Osteocyte (in vitro differentiated cells): ENCODE results near the gene MLLT3. TPM values are rescaled to one million over a fixed set of nuclear protein-coding genes. Genes with fewer than 3 reads are reported as not detected.
"Not testable (repeated sequence)": the region's sequence is repeated elsewhere in the genome, so short reads cannot be mapped to it uniquely, and the experiment has no call there.

Source experiments
- DNase-seq: peaks from one replicate; pipeline ENCODE4 v3.0.0; 2021; ENCODE audit warnings: mixed read lengths; ENCODE audit not compliant: unreplicated experiment; ENCODE audit errors: extremely low spot score
- H3K27ac Mint-ChIP-seq: one replicate; pipeline ENCODE4 v1.8.0; 2021; ENCODE audit warnings: mild to moderate bottlenecking, mixed read lengths; ENCODE audit not compliant: unreplicated experiment
- H3K27me3 Mint-ChIP-seq: one replicate; pipeline ENCODE4 v1.8.0; 2021; ENCODE audit warnings: mixed read lengths; ENCODE audit not compliant: unreplicated experiment
- H3K36me3 Mint-ChIP-seq: one replicate; pipeline ENCODE4 v1.8.0; 2021; ENCODE audit warnings: mixed read lengths; ENCODE audit not compliant: unreplicated experiment
- H3K4me1 Mint-ChIP-seq: one replicate; pipeline ENCODE4 v1.8.0; 2021; ENCODE audit warnings: mixed read lengths; ENCODE audit not compliant: unreplicated experiment
- H3K4me3 Mint-ChIP-seq: one replicate; pipeline ENCODE4 v1.8.0; 2021; ENCODE audit warnings: mild to moderate bottlenecking, moderate library complexity, mixed read lengths; ENCODE audit not compliant: unreplicated experiment
- H3K9me3 Mint-ChIP-seq: one replicate; pipeline ENCODE4 v1.8.0; 2021; ENCODE audit warnings: mixed read lengths; ENCODE audit not compliant: unreplicated experiment
- total RNA-seq: library from RNA; stranded (reverse); gene quantifications from 2 replicates; pipeline ENCODE4 v1.2.1, GENCODE V29; 2021
- TF ChIP-seq, protein P1 (sequence below): fragments of 200-600 bp; sonication (generic); IDR thresholded peaks from 2 replicates; pipeline ENCODE4 v1.5.0; 2021; ENCODE audit warnings: antibody characterized with exemption, mild to moderate bottlenecking, moderate library complexity

The MLLT3 gene
- total RNA-seq, 1 donor from 2014 or later: 19.5 TPM

GRCh38 chr9:20662156-20662555, 39.9 kb upstream of the MLLT3 start:
- Mint-ChIP-seq H3K4me3 (no peak overlapping the region), H3K36me3 (no peaks in the 10 kb centered on the region), H3K27ac (no peak overlapping the region), H3K4me1 (peaks cover 1% of the 10 kb centered on the region), H3K27me3 (no peaks in the 10 kb centered on the region), H3K9me3 (no peaks in the 10 kb centered on the region)
- DNase-seq: no peak
- TF ChIP-seq, protein P1, sequence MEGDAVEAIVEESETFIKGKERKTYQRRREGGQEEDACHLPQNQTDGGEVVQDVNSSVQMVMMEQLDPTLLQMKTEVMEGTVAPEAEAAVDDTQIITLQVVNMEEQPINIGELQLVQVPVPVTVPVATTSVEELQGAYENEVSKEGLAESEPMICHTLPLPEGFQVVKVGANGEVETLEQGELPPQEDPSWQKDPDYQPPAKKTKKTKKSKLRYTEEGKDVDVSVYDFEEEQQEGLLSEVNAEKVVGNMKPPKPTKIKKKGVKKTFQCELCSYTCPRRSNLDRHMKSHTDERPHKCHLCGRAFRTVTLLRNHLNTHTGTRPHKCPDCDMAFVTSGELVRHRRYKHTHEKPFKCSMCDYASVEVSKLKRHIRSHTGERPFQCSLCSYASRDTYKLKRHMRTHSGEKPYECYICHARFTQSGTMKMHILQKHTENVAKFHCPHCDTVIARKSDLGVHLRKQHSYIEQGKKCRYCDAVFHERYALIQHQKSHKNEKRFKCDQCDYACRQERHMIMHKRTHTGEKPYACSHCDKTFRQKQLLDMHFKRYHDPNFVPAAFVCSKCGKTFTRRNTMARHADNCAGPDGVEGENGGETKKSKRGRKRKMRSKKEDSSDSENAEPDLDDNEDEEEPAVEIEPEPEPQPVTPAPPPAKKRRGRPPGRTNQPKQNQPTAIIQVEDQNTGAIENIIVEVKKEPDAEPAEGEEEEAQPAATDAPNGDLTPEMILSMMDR: no peak

GRCh38 chr9:20659474-20659967, 37.2 kb upstream of the MLLT3 start:
- peaks cover 1% of the 10 kb centered on the region for H3K4me1 Mint-ChIP-seq
- H3K4me3 Mint-ChIP-seq: no peak overlapping the region
- no peaks in the 10 kb centered on the region for H3K36me3 Mint-ChIP-seq
- TF ChIP-seq, protein P1: no peak
- H3K9me3 Mint-ChIP-seq: peaks cover 3% of the 10 kb centered on the region
- H3K27ac Mint-ChIP-seq: no peak overlapping the region
- H3K27me3 Mint-ChIP-seq: no peaks in the 10 kb centered on the region
- DNase-seq: no peak

GRCh38 chr9:20658677-20659473, 36.6 kb upstream of the MLLT3 start:
- H3K27me3 Mint-ChIP-seq: no peaks in the 10 kb centered on the region
- H3K9me3 Mint-ChIP-seq: peaks cover 8% of the 10 kb centered on the region
- H3K4me1 Mint-ChIP-seq: peaks cover 1% of the 10 kb centered on the region
- TF ChIP-seq, protein P1: no peak
- H3K36me3 Mint-ChIP-seq: no peaks in the 10 kb centered on the region
- H3K4me3 Mint-ChIP-seq: no peak overlapping the region
- no peak for DNase-seq
- H3K27ac Mint-ChIP-seq: peak overlapping the region; percentile 84

- H3K4me3 Mint-ChIP-seq, H3K9me3 Mint-ChIP-seq, H3K4me1 Mint-ChIP-seq, H3K36me3 Mint-ChIP-seq, H3K27me3 Mint-ChIP-seq, DNase-seq: not testable (repeated sequence)
- peak overlapping the region; percentile 84 for H3K27ac Mint-ChIP-seq
Measured at GRCh38 chr9:20658246-20658667, 36.0 kb upstream of the MLLT3 start.

GRCh38 chr9:20651939-20652338, 29.6 kb upstream of the MLLT3 start:
- DNase-seq: no peak
- H3K4me3 Mint-ChIP-seq: no peak overlapping the region
- H3K4me1 Mint-ChIP-seq: no peaks in the 10 kb centered on the region
- TF ChIP-seq, protein P1: no peak
- peaks cover 8% of the 10 kb centered on the region for H3K9me3 Mint-ChIP-seq
- no peaks in the 10 kb centered on the region for H3K36me3 Mint-ChIP-seq
- H3K27ac Mint-ChIP-seq: no peak overlapping the region
- H3K27me3 Mint-ChIP-seq: peaks cover 2% of the 10 kb centered on the region
